ENCODE results near the gene AMBN.
A peak's percentile ranks its signal among the peaks of the same experiment; 100 is the strongest.

Gene AMBN

DNA sequence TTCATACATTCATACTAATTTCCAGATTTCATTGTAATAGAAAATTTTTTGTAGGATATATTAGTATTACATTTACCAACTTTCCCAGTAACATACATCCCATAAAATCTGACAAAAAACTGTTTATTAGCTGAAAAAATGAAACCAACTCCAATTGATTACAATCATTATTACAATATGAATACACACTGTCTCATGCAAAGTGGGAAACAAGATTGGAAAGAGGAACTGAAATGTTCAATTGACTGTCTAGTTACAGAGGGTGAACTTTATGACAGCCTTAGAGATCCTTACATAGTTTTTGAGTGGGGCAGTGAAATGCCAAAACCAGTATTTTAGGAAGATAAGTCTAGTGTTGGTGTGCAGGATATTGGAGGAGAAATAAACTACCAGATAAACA lies 2.3 kb upstream of the AMBN start:
- no peak overlapping the region for H3K27ac ChIP-seq
- TF ChIP-seq, protein P1, sequence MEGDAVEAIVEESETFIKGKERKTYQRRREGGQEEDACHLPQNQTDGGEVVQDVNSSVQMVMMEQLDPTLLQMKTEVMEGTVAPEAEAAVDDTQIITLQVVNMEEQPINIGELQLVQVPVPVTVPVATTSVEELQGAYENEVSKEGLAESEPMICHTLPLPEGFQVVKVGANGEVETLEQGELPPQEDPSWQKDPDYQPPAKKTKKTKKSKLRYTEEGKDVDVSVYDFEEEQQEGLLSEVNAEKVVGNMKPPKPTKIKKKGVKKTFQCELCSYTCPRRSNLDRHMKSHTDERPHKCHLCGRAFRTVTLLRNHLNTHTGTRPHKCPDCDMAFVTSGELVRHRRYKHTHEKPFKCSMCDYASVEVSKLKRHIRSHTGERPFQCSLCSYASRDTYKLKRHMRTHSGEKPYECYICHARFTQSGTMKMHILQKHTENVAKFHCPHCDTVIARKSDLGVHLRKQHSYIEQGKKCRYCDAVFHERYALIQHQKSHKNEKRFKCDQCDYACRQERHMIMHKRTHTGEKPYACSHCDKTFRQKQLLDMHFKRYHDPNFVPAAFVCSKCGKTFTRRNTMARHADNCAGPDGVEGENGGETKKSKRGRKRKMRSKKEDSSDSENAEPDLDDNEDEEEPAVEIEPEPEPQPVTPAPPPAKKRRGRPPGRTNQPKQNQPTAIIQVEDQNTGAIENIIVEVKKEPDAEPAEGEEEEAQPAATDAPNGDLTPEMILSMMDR (conservative IDR thresholded peaks at IDR 0.05), result no peak

DNA sequence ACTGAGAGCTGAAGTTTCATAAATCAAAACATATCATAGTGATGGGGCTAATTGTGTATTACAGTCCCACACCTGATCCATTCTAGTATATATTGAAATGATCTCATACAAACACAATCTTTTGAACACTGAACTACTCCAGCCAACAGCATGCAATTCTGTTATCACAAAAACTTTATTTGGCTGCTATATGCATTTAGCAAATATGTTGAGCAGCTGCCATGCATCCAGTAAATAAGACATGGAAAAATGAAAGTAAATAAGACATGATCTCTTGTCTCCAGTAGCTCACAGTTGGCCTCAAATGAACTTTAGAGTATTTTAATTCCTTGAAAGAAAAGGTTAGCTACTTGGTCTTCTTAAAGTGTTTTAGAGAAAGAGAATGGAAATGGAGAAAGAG lies 2.1 kb downstream of the AMBN start:
- no peak overlapping the region for H3K27ac ChIP-seq
- no peak for TF ChIP-seq ZFX (IDR thresholded peaks at IDR 0.05)

DNA sequence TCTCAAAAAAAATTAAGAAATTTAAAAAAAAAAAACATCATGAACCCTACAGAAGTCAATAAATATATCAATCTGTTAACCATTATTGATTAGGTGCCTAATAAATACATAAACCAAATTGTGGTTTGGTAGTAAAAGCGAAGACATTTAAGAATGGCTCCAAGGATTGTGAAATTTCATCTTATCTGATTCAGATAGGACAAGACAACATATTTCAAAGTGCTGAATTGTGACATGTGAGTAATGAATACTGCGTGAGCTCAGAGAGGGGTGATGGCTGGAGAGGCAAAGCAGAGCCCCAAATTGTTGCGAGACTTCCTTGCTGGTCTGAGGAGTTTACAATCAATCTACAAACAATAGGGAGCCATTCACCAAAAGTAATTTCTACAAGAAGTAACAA lies 8.2 kb downstream of the AMBN start:
- H3K27ac ChIP-seq, result no peak overlapping the region
- no peak for TF ChIP-seq ZFX (IDR thresholded peaks at IDR 0.05)

DNA sequence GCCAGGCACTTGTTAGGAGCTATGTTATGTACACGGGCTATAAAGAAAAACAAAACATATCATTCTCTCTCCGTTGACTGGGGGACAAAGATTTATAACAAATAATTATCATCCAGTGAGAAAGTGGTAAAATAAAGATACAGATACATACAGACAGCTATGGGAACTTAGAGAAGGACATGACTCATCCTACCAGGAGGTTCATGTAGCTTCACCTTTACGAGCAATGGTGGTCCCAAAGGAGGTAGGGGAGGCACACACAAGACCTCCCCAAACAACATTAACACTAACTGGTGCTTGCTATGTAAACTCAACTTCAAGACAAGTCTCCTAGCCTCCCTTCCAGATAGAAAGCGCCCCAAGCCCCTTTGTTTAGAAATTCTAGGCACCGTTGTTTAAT lies 8.9 kb downstream of the AMBN start:
- no peak for TF ChIP-seq ZFX (IDR thresholded peaks at IDR 0.05)
- TF ChIP-seq, protein P1 (conservative IDR thresholded peaks at IDR 0.05), result no peak

DNA sequence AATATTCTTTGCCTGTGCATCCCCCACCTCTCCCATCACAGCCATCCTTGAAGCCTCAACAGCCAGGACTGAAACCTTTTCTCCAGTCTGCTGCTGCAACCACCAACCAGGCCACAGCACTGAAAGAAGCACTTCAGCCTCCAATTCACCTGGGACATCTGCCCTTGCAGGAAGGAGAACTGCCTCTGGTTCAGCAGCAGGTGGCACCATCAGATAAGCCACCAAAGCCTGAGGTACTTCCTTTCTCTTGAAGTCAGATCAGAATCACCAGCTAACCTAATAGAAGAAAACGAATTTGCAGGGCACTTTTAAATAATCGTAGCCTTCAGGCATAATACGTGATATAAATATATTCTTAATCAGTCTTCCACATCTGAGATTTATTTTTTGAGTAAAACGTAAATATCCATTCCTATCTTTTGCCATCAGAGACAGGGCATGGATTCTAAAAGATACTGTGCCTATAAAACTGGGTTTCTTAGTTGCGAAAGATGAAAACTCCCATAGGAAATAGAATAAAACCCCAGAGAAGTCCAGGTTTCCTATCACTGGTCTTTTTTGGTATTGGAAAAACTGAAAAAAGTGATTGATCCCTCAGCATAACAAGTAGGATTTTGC lies 9.5 kb downstream of the AMBN start:
- H3K27ac ChIP-seq, result no peak overlapping the region
- no peak for TF ChIP-seq ZFX (IDR thresholded peaks at IDR 0.05)
- TF ChIP-seq, protein P1 (conservative IDR thresholded peaks at IDR 0.05), result peak; percentile 90

More for the DNA sequence above, 8.9 kb downstream of the AMBN start:
- no peak overlapping the region for H3K27ac ChIP-seq

DNA sequence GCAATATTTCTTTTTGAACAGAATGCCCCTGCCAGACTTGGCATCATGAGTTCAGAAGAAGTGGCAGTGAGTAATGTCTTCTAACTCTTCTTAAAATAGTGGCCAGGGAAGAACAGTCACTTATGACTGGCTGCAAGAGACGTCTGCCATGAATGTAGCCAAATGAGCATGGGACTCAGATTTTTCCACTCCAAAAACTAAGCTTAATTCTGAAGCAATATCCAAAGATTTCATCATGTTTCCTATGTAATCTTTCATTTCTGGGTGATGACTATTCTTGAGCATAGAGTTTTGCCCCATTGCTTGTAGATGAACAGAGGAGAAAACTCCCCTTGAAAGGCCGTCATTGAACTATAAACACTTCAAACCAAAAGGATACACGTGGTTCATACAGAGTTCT lies 11.8 kb downstream of the AMBN start:
- no peak overlapping the region for H3K27ac ChIP-seq
- TF ChIP-seq ZFX (IDR thresholded peaks at IDR 0.05), result no peak
- TF ChIP-seq, protein P1 (conservative IDR thresholded peaks at IDR 0.05), result no peak

DNA sequence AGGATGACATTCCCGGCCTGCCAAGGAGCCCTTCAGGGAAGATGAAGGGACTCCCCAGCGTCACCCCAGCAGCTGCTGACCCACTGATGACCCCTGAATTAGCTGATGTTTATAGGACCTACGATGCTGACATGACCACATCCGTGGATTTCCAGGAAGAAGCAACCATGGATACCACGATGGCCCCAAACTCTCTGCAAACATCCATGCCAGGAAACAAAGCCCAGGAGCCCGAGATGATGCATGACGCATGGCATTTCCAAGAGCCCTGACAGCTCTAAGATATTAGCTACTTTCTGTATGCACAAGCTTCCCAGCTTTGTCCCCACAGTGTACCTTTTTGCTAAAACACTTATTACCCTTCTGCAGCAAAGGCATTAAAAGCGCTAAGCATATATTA lies 14.4 kb downstream of the AMBN start:
- no peak overlapping the region for H3K27ac ChIP-seq
- TF ChIP-seq, protein P1 (conservative IDR thresholded peaks at IDR 0.05), result no peak
- TF ChIP-seq ZFX (IDR thresholded peaks at IDR 0.05), result no peak

DNA sequence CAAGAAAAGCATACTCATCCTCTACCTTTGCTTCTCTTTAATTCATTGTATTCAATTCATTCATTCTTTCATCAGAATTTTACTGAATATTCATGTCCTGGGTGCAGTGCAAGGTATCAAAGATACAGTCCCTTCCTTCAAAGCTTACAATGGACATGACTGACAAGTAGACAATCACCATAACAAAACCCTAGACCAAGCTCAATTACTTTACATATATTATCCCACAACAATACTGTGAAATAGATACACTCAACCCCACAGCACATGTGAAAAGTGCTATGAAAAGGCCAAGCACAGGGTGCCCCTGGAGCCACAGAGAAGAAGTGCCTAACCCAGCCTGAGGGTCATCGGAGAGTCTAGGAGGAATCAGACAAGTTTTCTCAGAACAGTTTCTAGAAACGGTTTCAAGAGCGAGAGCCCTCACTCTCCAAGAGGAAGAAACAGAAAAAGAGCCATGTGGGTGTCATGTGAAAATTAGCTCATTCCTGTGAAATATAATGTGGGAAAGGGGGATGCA lies 15.3 kb downstream of the AMBN start:
- no peak overlapping the region for H3K27ac ChIP-seq
- TF ChIP-seq, protein P1 (conservative IDR thresholded peaks at IDR 0.05), result no peak
- no peak for TF ChIP-seq ZFX (IDR thresholded peaks at IDR 0.05)

Measured in C4-2B (cell line).